Spleen (tissue), 11 donors: ENCODE measurements around the gene ZNF836. TPM values are rescaled to one million over a fixed set of nuclear protein-coding genes. Genes with fewer than 3 reads are reported as not detected.
A peak's percentile ranks its signal among the peaks of the same experiment; 100 is the strongest.

ENCODE experiments used
- DNase-seq: peaks from one replicate; pipeline ENCODE4 v3.0.0-alpha.2; 2020
- H3K27ac ChIP-seq, 8 donors: fragments of 200-600 bp; sonication (generic) in 7 of 8; 1 replicate in 4 of 8; 2 replicates in 4 of 8; pipeline versions ENCODE4 v1.5.0 to v1.8.0; 2016 to 2021; ENCODE audit warnings: inconsistent platforms in 4 of 8, mild to moderate bottlenecking in 4 of 8, moderate library complexity in 1 of 8
- H3K27me3 ChIP-seq, 7 donors: fragments of 200-600 bp; sonication (generic) in 6 of 7; replicated peaks in 1 of 7; 1 replicate in 4 of 7; 2 replicates in 3 of 7; pipeline versions ENCODE4 v1.5.0 to v1.8.0; 2016 to 2021; ENCODE audit warnings: inconsistent platforms in 3 of 7, mild to moderate bottlenecking in 1 of 7
- H3K36me3 ChIP-seq, 6 donors: fragments of 200-600 bp; sonication (generic) in 5 of 6; 1 replicate in 4 of 6; 2 replicates in 2 of 6; pipeline versions ENCODE4 v1.5.0 to v1.8.0; 2016 to 2021; ENCODE audit warnings: inconsistent platforms in 2 of 6
- H3K4me1 ChIP-seq, 6 donors: fragments of 200-600 bp; sonication (generic) in 5 of 6; 1 replicate in 3 of 6; 2 replicates in 3 of 6; pipeline versions ENCODE4 v1.5.0 to v1.8.0; 2016 to 2021; ENCODE audit warnings: inconsistent platforms in 3 of 6
- H3K4me3 ChIP-seq, 8 donors: fragments of 200-600 bp; sonication (generic) in 7 of 8; 1 replicate in 4 of 8; 2 replicates in 4 of 8; pipeline versions ENCODE4 v1.5.0 to v1.8.0; 2016 to 2021; ENCODE audit warnings: inconsistent platforms in 4 of 8, mild to moderate bottlenecking in 4 of 8, moderate library complexity in 2 of 8
- H3K9me3 ChIP-seq, 8 donors: fragments of 200-600 bp; sonication (generic) in 7 of 8; 1 replicate in 4 of 8; 2 replicates in 4 of 8; pipeline versions ENCODE4 v1.5.0 to v1.8.0; 2016 to 2021; ENCODE audit warnings: inconsistent platforms in 4 of 8
- CTCF ChIP-seq, 11 experiments: fragments of 200-600 bp in 7 of 11; fragments of 450-650 bp in 4 of 11; sonication (generic) in 4 of 11; IDR thresholded peaks in 8 of 11; conservative IDR thresholded peaks in 3 of 11; 1 replicate in 7 of 11; 2 replicates in 4 of 11; pipeline versions ENCODE4 v1.4.0 to v1.8.0; 2016 to 2021; ENCODE audit warnings: antibody characterized with exemption in 11 of 11, inconsistent platforms in 4 of 11, mild to moderate bottlenecking in 1 of 11
- POLR2A ChIP-seq, 3 donors: fragments of 450-650 bp; IDR thresholded peaks; one replicate each; pipeline ENCODE4 v1.5.1; 2017; ENCODE audit warnings: antibody characterized with exemption in 3 of 3, mild to moderate bottlenecking in 1 of 3
- POLR2AphosphoS5 ChIP-seq, 3 donors: sonication (generic); formaldehyde crosslinking; IDR thresholded peaks; one replicate each; pipeline ENCODE4 v1.5.1; 2017; ENCODE audit warnings: antibody characterized with exemption in 3 of 3
- WGBS, 5 donors: extraction: QIAGEN DNeasy Blood & Tissue Kit in 3 of 5; methylation state at CpG; one replicate each; pipeline versions ENCODE4 v1.1.5 to v1.1.7; 2013 to 2018; 5-methylcytosine and 5-hydroxymethylcytosine counted together
- intact Hi-C: fragments of 100-400 bp; cut with DNase I; formaldehyde crosslinking; loops from one replicate; pipeline ENCODE4 v1.15.0; 2023; ENCODE audit warnings: low total_unique reads
- polyA plus RNA-seq, 3 donors: library from polyadenylated mRNA; stranded (reverse); fragments of 200-250 nt; gene quantifications; one replicate each; pipeline ENCODE4 v1.2.1, GENCODE V29; 2013
- total RNA-seq, 7 donors: library from RNA; depleted of rRNA in 3 of 7; stranded (reverse); fragments of >200 nt in 3 of 7; fragmentation: NEBNext Ultra II Directional in 4 of 7; extraction: Animal tissue kit (Norgen Biotek cat#: 25700) in 4 of 7; gene quantifications; one replicate each; pipeline versions ENCODE4 v1.1.0 to v1.2.1, GENCODE V29; 2016 to 2021
- donor health status: healthy with polysubstance abuse.
- donor health status: DM: no; HTN: no; CAD: no; lungs with moderate emphysema.
- donor health status: DM: no; HTN: no; CAD: no.
- donor health status: Bipolar disorder and iron deficiency.
- donor health status: healthy.
- donor health status: DM: no; HTN: no; CAD: no.
- donor health status: DM: yes; HTN: yes; CAD: no.

Gene ZNF836
- total and polyA plus RNA-seq, 10 donors: 4.9 to 26.8 (median 19.9) TPM

DNA sequence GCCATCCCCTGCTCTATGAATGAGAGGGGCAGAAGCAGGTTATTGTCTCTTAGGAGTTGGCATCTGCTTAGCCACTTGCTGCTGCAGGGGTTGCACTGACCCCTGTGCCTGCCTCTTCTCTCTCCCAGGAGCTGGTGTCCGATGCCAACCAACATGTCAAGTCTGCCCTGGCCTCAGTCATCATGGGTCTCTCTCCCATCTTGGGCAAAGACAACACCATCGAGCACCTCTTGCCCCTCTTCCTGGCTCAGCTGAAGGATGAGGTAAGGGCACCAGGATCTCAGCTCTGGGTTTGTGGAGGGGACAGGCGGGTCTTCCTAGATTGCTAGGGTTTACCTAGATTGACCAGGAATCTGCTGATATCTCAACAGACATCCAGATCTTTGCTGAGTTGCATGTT is 45.0 kb upstream of the ZNF836 start:
- Histone ChIP-seq H3K27me3 (no peaks in the 10 kb centered on the region), H3K4me3 (no peak overlapping the region), H3K27ac (no peak overlapping the region), H3K9me3 (no peaks in the 10 kb centered on the region), H3K4me1 (no peaks in the 10 kb centered on the region), H3K36me3 (peaks cover 18 to 100% (median 100%) of the 10 kb centered on the region in 6 donors)
- TF ChIP-seq CTCF (IDR thresholded peaks at IDR 0.05 in 8 of 11, conservative IDR thresholded peaks at IDR 0.05 in 3 of 11) (no peak), POLR2AphosphoS5 (IDR thresholded peaks at IDR 0.05) (no peak), POLR2A (IDR thresholded peaks at IDR 0.05) (no peak)
- no peak for DNase-seq
- intact Hi-C loops: no loop called here
- WGBS, 5 donors: 93 to 100% (median 96%) methylated on average over 2 to 3 of the region's 3 CpGs

- H3K27me3 ChIP-seq: no peaks in the 10 kb centered on the region
- H3K36me3 ChIP-seq: peaks cover 10 to 100% (median 99%) of the 10 kb centered on the region in 6 donors
- intact Hi-C loops: no loop called here
- DNase-seq: no peak
- no peaks in the 10 kb centered on the region for H3K9me3 ChIP-seq
- 94 to 99% (median 97%) methylated on average over 5 of the region's 5 CpGs for WGBS, 5 donors
- no peak for TF ChIP-seq POLR2AphosphoS5 (IDR thresholded peaks at IDR 0.05)
- no peak for TF ChIP-seq CTCF (IDR thresholded peaks at IDR 0.05 in 8 of 11, conservative IDR thresholded peaks at IDR 0.05 in 3 of 11)
- TF ChIP-seq POLR2A (IDR thresholded peaks at IDR 0.05): no peak
- H3K4me3 ChIP-seq: no peak overlapping the region
- H3K4me1 ChIP-seq: no peaks in the 10 kb centered on the region
- H3K27ac ChIP-seq: no peak overlapping the region
Measured at GRCh38 chr19:52214241-52214640, 42.8 kb upstream of the ZNF836 start.

- H3K27me3 ChIP-seq: no peaks in the 10 kb centered on the region
- peaks cover 10 to 100% (median 99%) of the 10 kb centered on the region in 6 donors for H3K36me3 ChIP-seq
- 97 to 98% (median 97%) methylated on average over 19 to 25 of the region's 25 CpGs for WGBS, 5 donors
- DNase-seq: no peak
- H3K4me3 ChIP-seq: no peak overlapping the region
- TF ChIP-seq POLR2A (IDR thresholded peaks at IDR 0.05): no peak
- TF ChIP-seq POLR2AphosphoS5 (IDR thresholded peaks at IDR 0.05): peak in 2 of 3 donors; percentile 10 to 61
- no peak for TF ChIP-seq CTCF (IDR thresholded peaks at IDR 0.05 in 8 of 11, conservative IDR thresholded peaks at IDR 0.05 in 3 of 11)
- no peaks in the 10 kb centered on the region for H3K9me3 ChIP-seq
- intact Hi-C loops: no loop called here
- no peak overlapping the region for H3K27ac ChIP-seq
- H3K4me1 ChIP-seq: peaks cover 0 to 4% (median 0%) of the 10 kb centered on the region in 6 donors
Measured at GRCh38 chr19:52212572-52213255, 41.3 kb upstream of the ZNF836 start.

DNA sequence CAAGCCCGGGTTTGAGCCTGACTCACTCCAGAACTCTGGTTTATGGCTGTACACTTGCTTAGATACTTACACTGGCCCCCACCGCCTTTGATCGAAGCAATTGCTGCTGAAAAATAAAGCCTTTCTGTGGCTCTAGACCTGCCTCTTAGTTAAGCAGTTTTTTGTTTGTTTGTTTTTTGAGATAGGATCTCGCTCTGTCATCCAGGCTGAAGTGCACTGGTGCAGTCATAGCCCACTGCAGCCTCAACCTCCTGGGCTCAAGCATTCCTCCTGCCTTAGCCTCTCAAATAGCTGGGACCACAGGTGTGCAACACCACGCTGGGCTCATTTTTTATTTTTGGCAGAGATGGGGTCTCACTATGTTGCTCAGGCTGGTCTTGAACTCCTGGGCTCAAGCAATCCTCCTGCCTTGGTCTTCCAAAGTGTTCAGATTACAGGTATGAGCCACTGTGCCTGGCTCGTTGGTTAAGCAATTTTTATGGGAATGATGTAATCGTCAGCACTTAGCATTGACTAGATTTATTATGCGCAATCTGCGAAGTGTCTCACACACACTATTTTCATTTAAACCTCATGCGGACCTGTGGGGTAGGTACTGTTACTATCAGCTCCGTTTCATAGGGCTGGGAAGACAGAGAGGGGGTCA is 40.6 kb upstream of the ZNF836 start:
- Histone ChIP-seq H3K27me3 (no peaks in the 10 kb centered on the region), H3K4me1 (peaks cover 0 to 4% (median 0%) of the 10 kb centered on the region in 6 donors), H3K9me3 (no peaks in the 10 kb centered on the region), H3K36me3 (peaks cover 10 to 100% (median 99%) of the 10 kb centered on the region in 6 donors), H3K4me3 (no peak overlapping the region), H3K27ac (no peak overlapping the region)
- no peak for TF ChIP-seq POLR2AphosphoS5 (IDR thresholded peaks at IDR 0.05)
- no peak for TF ChIP-seq POLR2A (IDR thresholded peaks at IDR 0.05)
- TF ChIP-seq CTCF (IDR thresholded peaks at IDR 0.05 in 8 of 11, conservative IDR thresholded peaks at IDR 0.05 in 3 of 11): no peak
- 82 to 96% (median 92%) methylated on average over 11 of the region's 11 CpGs for WGBS, 5 donors
- intact Hi-C loops: no loop called here
- DNase-seq: no peak
